Adrenal gland (tissue), 5 donors: ENCODE data around the gene PKP4.

ENCODE experiments used
- CTCF ChIP-seq, 6 experiments: fragments of 450-650 bp in 4 of 6; fragments of 200-600 bp in 2 of 6; sonication (generic) in 1 of 6; IDR thresholded peaks; 1 replicate in 5 of 6; 2 replicates in 1 of 6; pipeline versions ENCODE4 v1.5.1 to v1.8.0; 2016 to 2021; ENCODE audit warnings: antibody characterized with exemption in 6 of 6, mild to moderate bottlenecking in 2 of 6, moderate library complexity in 1 of 6
- POLR2A ChIP-seq, 2 donors: fragments of 450-650 bp; IDR thresholded peaks; one replicate each; pipeline ENCODE4 v1.6.1; 2017; ENCODE audit warnings: antibody characterized with exemption in 2 of 2, mild to moderate bottlenecking in 2 of 2, moderate library complexity in 1 of 2
- donor health status: DM: no; HTN: no; CAD: no.

DNA sequence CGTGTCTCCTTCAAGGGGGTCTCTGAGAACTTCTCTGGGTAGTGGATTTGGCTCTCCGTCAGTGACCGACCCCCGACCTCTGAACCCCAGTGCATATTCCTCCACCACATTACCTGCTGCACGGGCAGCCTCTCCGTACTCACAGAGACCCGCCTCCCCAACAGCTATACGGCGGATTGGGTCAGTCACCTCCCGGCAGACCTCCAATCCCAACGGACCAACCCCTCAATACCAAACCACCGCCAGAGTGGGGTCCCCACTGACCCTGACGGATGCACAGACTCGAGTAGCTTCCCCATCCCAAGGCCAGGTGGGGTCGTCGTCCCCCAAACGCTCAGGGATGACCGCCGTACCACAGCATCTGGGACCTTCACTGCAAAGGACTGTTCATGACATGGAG is 168.2 kb downstream of the PKP4 start:
- no peak for TF ChIP-seq CTCF (IDR thresholded peaks at IDR 0.05)
- no peak for TF ChIP-seq POLR2A (IDR thresholded peaks at IDR 0.05)
